ENCODE results near the gene IL17RD.

- TF ChIP-seq CTCF (conservative IDR thresholded peaks at IDR 0.05) (no peak), EZH2 (IDR thresholded peaks at IDR 0.05; ENCODE audit: low read depth) (no peak)
Observed at GRCh38 chr3:57061556-57061955, 103.6 kb downstream of the IL17RD start.
